SJCRH30 (cell line): Measurements from ENCODE around the gene CFAP99. TPM values are rescaled to one million over a fixed set of nuclear protein-coding genes. Genes with fewer than 3 reads are reported as not detected.

Experiments used
- DNase-seq, 2 experiments: peaks; one replicate each; pipeline ENCODE4 v3.0.0-alpha.2; 2015 to 2020
- H3K27ac ChIP-seq: fragments of 250-450 bp; sonication (Bioruptor Pico); 2 replicates; pipeline ENCODE4 v1.5.1; 2020; ENCODE audit warnings: mild to moderate bottlenecking, moderate library complexity
- H3K27me3 ChIP-seq: fragments of 250-450 bp; sonication (Bioruptor Pico); 2 replicates; pipeline ENCODE4 v1.5.1; 2020; ENCODE audit warnings: mild to moderate bottlenecking, moderate library complexity
- H3K36me3 ChIP-seq: fragments of 250-450 bp; sonication (Bioruptor Pico); 2 replicates; pipeline ENCODE4 v1.5.1; 2020; ENCODE audit warnings: mild to moderate bottlenecking, moderate library complexity
- H3K4me1 ChIP-seq: fragments of 250-450 bp; sonication (Bioruptor Pico); 2 replicates; pipeline ENCODE4 v1.5.1; 2020; ENCODE audit warnings: mild to moderate bottlenecking, moderate library complexity
- H3K4me3 ChIP-seq: fragments of 250-450 bp; sonication (Bioruptor Pico); 2 replicates; pipeline ENCODE4 v1.5.1; 2020; ENCODE audit warnings: mild to moderate bottlenecking, moderate library complexity
- H3K9me3 ChIP-seq: fragments of 250-450 bp; sonication (Bioruptor Pico); replicated peaks from 2 replicates; pipeline ENCODE4 v1.5.1; 2020; ENCODE audit warnings: mild to moderate bottlenecking, moderate library complexity
- total RNA-seq: library from RNA; depleted of rRNA; stranded (reverse); fragments of >200 nt; shearing (Covaris generic); gene quantifications from 2 replicates; pipeline ENCODE4 v1.2.3, GENCODE V29; 2014

The CFAP99 gene
- total RNA-seq, 1 experiment from 2014 or later, result not detected

- no peak overlapping the region for H3K27ac ChIP-seq
- H3K36me3 ChIP-seq, result no peaks in the 10 kb centered on the region
- no peaks in the 10 kb centered on the region for H3K9me3 ChIP-seq
- no peak overlapping the region for H3K4me3 ChIP-seq
- H3K27me3 ChIP-seq, result peaks cover 22% of the 10 kb centered on the region
- H3K4me1 ChIP-seq, result peaks cover 5% of the 10 kb centered on the region
- no peak for DNase-seq
Observed at GRCh38 chr4:2385516-2385915, 33.2 kb upstream of the CFAP99 start.

DNA sequence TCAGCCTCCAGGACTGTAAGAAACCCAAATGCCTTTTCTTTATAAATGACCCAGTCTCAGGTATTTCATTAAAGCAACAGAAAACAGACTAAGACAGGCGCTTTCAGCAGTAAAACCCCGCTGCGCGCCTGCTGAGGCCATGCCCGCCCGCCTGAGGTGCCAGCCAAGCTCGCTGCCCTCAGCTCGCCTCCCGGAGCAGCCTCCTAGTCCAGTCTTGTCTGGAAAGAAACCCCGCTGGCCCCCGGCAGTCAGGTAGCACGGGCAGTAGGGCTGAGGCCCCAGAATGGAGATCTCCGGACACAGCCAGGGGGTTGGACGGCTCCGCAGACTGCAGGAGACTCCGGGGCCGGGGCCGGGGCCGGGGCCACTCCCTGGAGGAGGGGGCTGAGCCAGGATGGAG lies 32.0 kb upstream of the CFAP99 start:
- H3K27me3 ChIP-seq, result peaks cover 25% of the 10 kb centered on the region
- H3K4me3 ChIP-seq, result no peak overlapping the region
- no peaks in the 10 kb centered on the region for H3K36me3 ChIP-seq
- peaks cover 11% of the 10 kb centered on the region for H3K4me1 ChIP-seq
- no peak for DNase-seq
- no peak overlapping the region for H3K27ac ChIP-seq
- no peaks in the 10 kb centered on the region for H3K9me3 ChIP-seq

DNA sequence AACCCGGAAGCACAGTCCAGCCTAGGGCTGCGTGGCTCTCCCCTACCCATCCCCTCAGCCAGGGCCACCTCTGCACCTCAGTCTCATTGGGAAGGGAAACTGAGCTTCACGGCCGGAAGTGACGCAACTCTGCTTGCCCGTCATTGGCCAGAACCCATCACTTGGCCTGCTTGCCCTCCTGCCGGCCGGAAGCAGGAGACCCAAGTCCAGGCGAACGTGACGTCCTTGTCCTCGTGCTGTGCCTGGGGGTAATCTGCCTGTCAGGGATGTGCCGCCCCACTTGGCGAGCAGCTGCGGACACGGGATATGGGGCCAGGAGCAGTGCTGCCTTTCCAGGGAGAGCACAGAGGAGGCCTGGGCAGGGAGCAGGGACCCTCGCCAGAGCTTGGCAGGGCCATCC lies 31.5 kb upstream of the CFAP99 start:
- Histone ChIP-seq H3K4me1 (peaks cover 11% of the 10 kb centered on the region), H3K4me3 (no peak overlapping the region), H3K27ac (no peak overlapping the region), H3K27me3 (peaks cover 25% of the 10 kb centered on the region), H3K36me3 (no peaks in the 10 kb centered on the region), H3K9me3 (no peaks in the 10 kb centered on the region)
- no peak for DNase-seq

- Histone ChIP-seq H3K36me3 (no peaks in the 10 kb centered on the region), H3K27ac (no peak overlapping the region), H3K4me3 (no peak overlapping the region), H3K27me3 (peaks cover 25% of the 10 kb centered on the region), H3K4me1 (peaks cover 11% of the 10 kb centered on the region), H3K9me3 (no peaks in the 10 kb centered on the region)
- no peak for DNase-seq
Observed at GRCh38 chr4:2387829-2388228, 30.9 kb upstream of the CFAP99 start.

- H3K36me3 ChIP-seq, result no peaks in the 10 kb centered on the region
- no peak overlapping the region for H3K27ac ChIP-seq
- no peak overlapping the region for H3K4me3 ChIP-seq
- DNase-seq, result no peak
- no peaks in the 10 kb centered on the region for H3K9me3 ChIP-seq
- peaks cover 25% of the 10 kb centered on the region for H3K27me3 ChIP-seq
- peaks cover 11% of the 10 kb centered on the region for H3K4me1 ChIP-seq
Observed at GRCh38 chr4:2388429-2389182, 30.1 kb upstream of the CFAP99 start.

- Histone ChIP-seq H3K9me3 (no peaks in the 10 kb centered on the region), H3K27ac (no peak overlapping the region), H3K36me3 (no peaks in the 10 kb centered on the region), H3K4me3 (no peak overlapping the region), H3K4me1 (peaks cover 11% of the 10 kb centered on the region), H3K27me3 (peaks cover 25% of the 10 kb centered on the region)
- DNase-seq, result no peak
Observed at GRCh38 chr4:2389691-2390090, 29.1 kb upstream of the CFAP99 start.

- Histone ChIP-seq H3K27me3 (peaks cover 24% of the 10 kb centered on the region), H3K27ac (no peak overlapping the region), H3K4me3 (no peak overlapping the region), H3K4me1 (peaks cover 11% of the 10 kb centered on the region), H3K36me3 (no peaks in the 10 kb centered on the region), H3K9me3 (no peaks in the 10 kb centered on the region)
- DNase-seq, result no peak
Observed at GRCh38 chr4:2390146-2390545, 28.6 kb upstream of the CFAP99 start.

DNA sequence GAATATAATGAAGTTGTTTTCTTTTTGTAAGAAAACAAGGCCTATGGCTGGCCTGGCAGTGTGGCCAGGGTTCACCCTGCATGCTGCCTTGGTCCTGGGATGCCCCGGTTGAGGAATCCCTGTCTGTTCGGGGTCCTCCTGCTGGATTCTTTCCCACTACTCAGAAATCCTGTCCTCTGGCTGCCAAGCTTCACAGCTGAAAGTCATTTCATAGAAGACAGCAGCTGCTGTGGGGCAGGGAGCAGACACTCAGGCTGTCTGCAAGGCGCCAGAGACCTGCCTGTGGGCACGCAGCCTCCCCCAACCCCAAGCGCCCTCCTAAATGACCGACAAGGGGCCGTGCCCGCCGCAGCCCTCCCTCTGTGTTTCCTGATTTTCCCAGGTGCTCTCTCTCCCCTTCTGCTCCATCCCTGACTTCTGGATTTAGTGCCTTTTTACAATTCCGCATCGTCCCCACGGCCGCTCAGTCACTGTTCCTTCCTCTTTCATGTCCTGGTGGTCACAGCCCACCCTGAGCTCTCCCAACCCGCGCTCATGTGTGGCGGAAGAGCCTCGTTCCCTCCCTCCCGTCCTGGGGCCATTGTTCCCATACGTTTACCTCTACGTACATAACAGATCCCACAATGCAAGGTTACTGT lies 27.9 kb upstream of the CFAP99 start:
- Histone ChIP-seq H3K36me3 (no peaks in the 10 kb centered on the region), H3K27ac (no peak overlapping the region), H3K9me3 (no peaks in the 10 kb centered on the region), H3K4me1 (peaks cover 11% of the 10 kb centered on the region), H3K4me3 (peak overlapping the region; percentile 21; the same call in 1 of the 2 replicates), H3K27me3 (peaks cover 21% of the 10 kb centered on the region)
- DNase-seq, result peak; percentile 34 to 38

GRCh38 chr4:2393353-2394270 lies 25.1 kb upstream of the CFAP99 start:
- Histone ChIP-seq H3K27me3 (peaks cover 3% of the 10 kb centered on the region; the same call in 1 of the 2 replicates), H3K36me3 (no peaks in the 10 kb centered on the region), H3K27ac (no peak overlapping the region), H3K4me3 (no peak overlapping the region), H3K9me3 (no peaks in the 10 kb centered on the region), H3K4me1 (peaks cover 11% of the 10 kb centered on the region)
- DNase-seq, result peak; percentile 32 to 51

GRCh38 chr4:2394528-2394927 lies 24.2 kb upstream of the CFAP99 start:
- Histone ChIP-seq H3K4me1 (peaks cover 11% of the 10 kb centered on the region), H3K27me3 (peaks cover 5% of the 10 kb centered on the region; the same call in 1 of the 2 replicates), H3K27ac (no peak overlapping the region), H3K4me3 (no peak overlapping the region), H3K9me3 (no peaks in the 10 kb centered on the region), H3K36me3 (no peaks in the 10 kb centered on the region)
- DNase-seq, result no peak

GRCh38 chr4:2395038-2395437 lies 23.7 kb upstream of the CFAP99 start:
- no peak overlapping the region for H3K27ac ChIP-seq
- no peak for DNase-seq
- H3K36me3 ChIP-seq, result no peaks in the 10 kb centered on the region
- H3K4me1 ChIP-seq, result peaks cover 10% of the 10 kb centered on the region
- no peaks in the 10 kb centered on the region for H3K9me3 ChIP-seq
- no peak overlapping the region for H3K4me3 ChIP-seq
- peaks cover 6% of the 10 kb centered on the region; the same call in 1 of the 2 replicates for H3K27me3 ChIP-seq

- no peaks in the 10 kb centered on the region for H3K9me3 ChIP-seq
- no peaks in the 10 kb centered on the region for H3K36me3 ChIP-seq
- no peak overlapping the region for H3K4me3 ChIP-seq
- H3K4me1 ChIP-seq, result peaks cover 5% of the 10 kb centered on the region
- no peak overlapping the region for H3K27ac ChIP-seq
- no peak for DNase-seq
- peaks cover 5% of the 10 kb centered on the region; the same call in 1 of the 2 replicates for H3K27me3 ChIP-seq
Observed at GRCh38 chr4:2395584-2395983, 23.2 kb upstream of the CFAP99 start.

- Histone ChIP-seq H3K36me3 (no peaks in the 10 kb centered on the region), H3K27me3 (0 out of 2 replicates have a peak, but pooled peaks cover 2% of the 10 kb centered on the region), H3K9me3 (no peaks in the 10 kb centered on the region), H3K4me3 (no peak overlapping the region), H3K4me1 (peaks cover 3% of the 10 kb centered on the region; the same call in 1 of the 2 replicates), H3K27ac (no peak overlapping the region)
- no peak for DNase-seq
Observed at GRCh38 chr4:2396781-2397368, 21.9 kb upstream of the CFAP99 start.

DNA sequence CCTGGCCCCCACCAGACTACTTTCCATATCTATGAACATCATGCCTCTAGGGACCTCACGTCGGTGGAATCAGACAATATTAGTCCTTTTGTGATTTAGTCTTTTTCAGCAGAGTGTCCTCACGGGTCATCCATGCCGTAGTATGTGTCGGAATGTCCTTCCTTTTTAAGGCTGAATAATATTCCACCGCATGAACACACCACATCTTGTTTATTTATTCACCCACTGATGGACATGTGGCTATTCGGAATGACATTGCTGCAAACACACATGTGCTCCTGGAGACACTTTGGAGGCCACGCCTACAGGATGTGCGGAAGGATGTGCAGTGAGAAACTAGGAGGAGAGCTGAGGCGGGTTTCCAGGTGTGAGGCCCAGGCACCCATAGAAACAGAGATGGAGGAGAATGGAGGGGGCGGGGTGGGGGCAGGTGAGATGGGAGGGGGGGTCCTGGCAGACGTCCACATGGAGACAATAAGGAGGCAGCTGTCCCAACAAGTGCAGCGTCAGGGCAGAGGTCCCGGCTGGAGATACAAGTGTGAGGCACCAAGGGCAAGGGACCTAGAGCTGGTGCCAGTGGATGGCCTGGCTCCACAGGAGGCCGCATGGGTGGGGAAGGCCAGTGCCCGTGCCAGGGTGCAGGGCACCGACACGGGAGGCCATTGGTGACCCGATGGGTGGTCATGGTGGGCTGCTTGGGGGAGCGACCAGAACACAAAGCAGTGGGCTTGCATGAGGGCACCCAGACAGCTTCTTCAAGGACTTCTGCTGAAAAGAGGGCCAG lies 21.0 kb upstream of the CFAP99 start:
- no peak for DNase-seq
- Histone ChIP-seq H3K27me3 (0 out of 2 replicates have a peak, but pooled peaks cover 2% of the 10 kb centered on the region), H3K4me3 (no peak overlapping the region), H3K27ac (no peak overlapping the region), H3K36me3 (no peaks in the 10 kb centered on the region), H3K9me3 (no peaks in the 10 kb centered on the region), H3K4me1 (peaks cover 7% of the 10 kb centered on the region; the same call in 1 of the 2 replicates)
